ENCODE data around the gene CCDC141. TPM values are rescaled to one million over a fixed set of nuclear protein-coding genes. Genes with fewer than 3 reads are reported as not detected.

The CCDC141 gene
- total RNA-seq, 4 donors from 2014 or later, result 4.3 to 8.1 (median 6.1) TPM

- 28 to 29% methylated on average over 4 of the region's 4 CpGs for WGBS, 2 donors
- H3K4me1 ChIP-seq, result no peaks in the 10 kb centered on the region
- H3K9me3 ChIP-seq, result no peaks in the 10 kb centered on the region
- H3K27me3 ChIP-seq, result no peaks in the 10 kb centered on the region
- no peak overlapping the region for H3K4me3 ChIP-seq (replicated peaks in 1 of 3)
- H3K27ac ChIP-seq, result no peak overlapping the region
- DNase-seq, result peak in 1 of 2 donors; percentile 7
- no peaks in the 10 kb centered on the region for H3K36me3 ChIP-seq
- TF ChIP-seq POLR2A (IDR thresholded peaks at IDR 0.05), result no peak
- TF ChIP-seq CTCF (IDR thresholded peaks at IDR 0.05), result no peak
- intact Hi-C loops (cut with DNase I), result no loop called here
Observed at GRCh38 chr2:178819992-178820391, 229.9 kb downstream of the CCDC141 start.

- H3K4me1 ChIP-seq, result no peaks in the 10 kb centered on the region
- H3K9me3 ChIP-seq, result no peaks in the 10 kb centered on the region
- no peak overlapping the region for H3K27ac ChIP-seq
- no peak overlapping the region for H3K4me3 ChIP-seq (replicated peaks in 1 of 3)
- no peaks in the 10 kb centered on the region for H3K36me3 ChIP-seq
- no peak for DNase-seq
- TF ChIP-seq CTCF (IDR thresholded peaks at IDR 0.05) (no peak), POLR2A (IDR thresholded peaks at IDR 0.05) (no peak)
- intact Hi-C loops (cut with DNase I), result no loop called here
- H3K27me3 ChIP-seq, result no peaks in the 10 kb centered on the region
- WGBS, 2 donors, result 95 to 97% methylated on average over 1 of the region's 1 CpG
Observed at GRCh38 chr2:178819147-178819875, 230.6 kb downstream of the CCDC141 start.

GRCh38 chr2:178811901-178812300 is 238.0 kb downstream of the CCDC141 start:
- H3K9me3 ChIP-seq, result no peaks in the 10 kb centered on the region
- H3K4me1 ChIP-seq, result no peaks in the 10 kb centered on the region
- 82% methylated on average over 2 of the region's 2 CpGs for WGBS, 2 donors
- H3K4me3 ChIP-seq (replicated peaks in 1 of 3), result no peak overlapping the region
- TF ChIP-seq POLR2A (IDR thresholded peaks at IDR 0.05), result no peak
- TF ChIP-seq CTCF (IDR thresholded peaks at IDR 0.05), result no peak
- intact Hi-C loops (cut with DNase I), result no loop called here
- DNase-seq, result no peak
- no peaks in the 10 kb centered on the region for H3K36me3 ChIP-seq
- H3K27me3 ChIP-seq, result no peaks in the 10 kb centered on the region
- no peak overlapping the region for H3K27ac ChIP-seq

GRCh38 chr2:178811045-178811444 is 238.9 kb downstream of the CCDC141 start:
- TF ChIP-seq POLR2A (IDR thresholded peaks at IDR 0.05), result no peak
- no peak for TF ChIP-seq CTCF (IDR thresholded peaks at IDR 0.05)
- intact Hi-C loops (cut with DNase I), result no loop called here
- Histone ChIP-seq H3K9me3 (no peaks in the 10 kb centered on the region), H3K27me3 (no peaks in the 10 kb centered on the region), H3K4me1 (no peaks in the 10 kb centered on the region), H3K4me3 (replicated peaks in 1 of 3) (no peak overlapping the region), H3K36me3 (no peaks in the 10 kb centered on the region), H3K27ac (no peak overlapping the region)
- 92 to 93% methylated on average over 2 of the region's 2 CpGs for WGBS, 2 donors
- no peak for DNase-seq

GRCh38 chr2:178810422-178810821 is 239.5 kb downstream of the CCDC141 start:
- Histone ChIP-seq H3K36me3 (no peaks in the 10 kb centered on the region), H3K9me3 (no peaks in the 10 kb centered on the region), H3K4me3 (replicated peaks in 1 of 3) (no peak overlapping the region), H3K27me3 (no peaks in the 10 kb centered on the region), H3K4me1 (no peaks in the 10 kb centered on the region), H3K27ac (no peak overlapping the region)
- DNase-seq, result no peak
- TF ChIP-seq POLR2A (IDR thresholded peaks at IDR 0.05) (no peak), CTCF (IDR thresholded peaks at IDR 0.05) (no peak)
- WGBS, 2 donors, result 78 to 86% methylated on average over 5 of the region's 5 CpGs
- intact Hi-C loops (cut with DNase I), result no loop called here
